Measurements from ENCODE around the gene PGA5.
"Not testable (repeated sequence)": the region's sequence is repeated elsewhere in the genome, so short reads cannot be mapped to it uniquely, and the experiment has no call there.

PGA5 gene

DNA sequence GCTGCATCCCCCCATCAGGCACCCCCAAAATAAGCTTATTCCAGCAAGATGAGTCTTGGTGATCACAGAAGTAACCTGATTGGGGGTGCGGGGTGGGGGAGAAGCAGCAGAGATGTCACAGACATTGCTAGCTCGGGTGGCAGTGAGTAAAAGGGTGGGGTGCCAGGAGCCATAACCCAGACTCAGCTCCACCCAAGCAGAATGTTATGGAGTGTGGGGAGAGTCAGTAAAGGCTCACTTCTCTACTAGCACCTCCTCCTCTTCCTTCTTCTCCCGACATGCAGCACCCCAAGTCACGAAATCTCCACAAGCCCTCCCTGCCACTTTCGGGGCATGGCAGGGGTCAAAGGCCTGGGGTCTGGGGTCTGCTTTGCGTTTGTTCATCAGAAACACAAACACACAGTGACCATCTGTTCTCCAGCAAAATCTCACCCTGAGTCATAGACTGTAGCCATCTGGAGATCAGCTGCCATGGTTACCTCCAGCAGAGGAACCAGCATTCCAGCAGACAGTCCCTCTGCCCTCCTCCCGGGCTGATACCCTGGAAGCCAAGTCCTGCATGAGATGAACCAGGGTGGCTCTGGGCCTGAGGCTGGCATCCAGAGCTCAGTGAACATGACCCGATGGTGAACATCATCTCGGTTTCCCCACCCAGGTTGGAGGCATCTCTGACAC, 33.2 kb upstream of the PGA5 start:
- not testable (repeated sequence) for H3K4me3 ChIP-seq (ENCODE audit: low read length); H3K9me3 ChIP-seq (ENCODE audit: control insufficient read depth, low read length); DNase-seq (ENCODE audit: low read depth); H3K36me3 ChIP-seq (ENCODE audit: control insufficient read depth, insufficient read depth, low read length, severe bottlenecking); H3K27me3 ChIP-seq (replicated peaks; ENCODE audit: control insufficient read depth, insufficient read depth, low read length); H3K4me1 ChIP-seq (ENCODE audit: control insufficient read depth, insufficient read depth, low read length); H3K9ac ChIP-seq (ENCODE audit: low read length)

DNA sequence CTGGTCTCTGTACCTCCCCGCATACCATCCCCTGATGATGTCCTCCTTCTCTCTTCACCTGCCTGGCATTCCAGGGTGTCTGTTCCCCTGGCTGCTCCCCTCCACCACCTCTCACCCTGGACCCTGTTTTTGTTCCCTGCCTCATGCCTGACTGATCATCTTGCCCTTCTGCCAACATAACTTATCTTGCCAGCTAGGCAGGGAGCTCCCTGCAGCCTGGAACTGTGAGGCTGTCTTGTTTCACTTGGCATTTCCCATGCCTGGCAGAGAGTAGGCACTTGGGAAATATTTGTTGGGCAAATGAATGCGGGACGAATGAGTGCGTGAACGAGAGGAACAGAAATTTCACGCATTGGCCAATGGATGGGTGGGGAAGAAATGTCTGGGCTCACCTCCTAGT, 30.3 kb upstream of the PGA5 start:
- not testable (repeated sequence) for H3K36me3 ChIP-seq (ENCODE audit: control insufficient read depth, insufficient read depth, low read length, severe bottlenecking); H3K9me3 ChIP-seq (ENCODE audit: control insufficient read depth, low read length); DNase-seq (ENCODE audit: low read depth); H3K4me1 ChIP-seq (ENCODE audit: control insufficient read depth, insufficient read depth, low read length); H3K4me3 ChIP-seq (ENCODE audit: low read length); H3K27me3 ChIP-seq (replicated peaks; ENCODE audit: control insufficient read depth, insufficient read depth, low read length); H3K9ac ChIP-seq (ENCODE audit: low read length)

DNA sequence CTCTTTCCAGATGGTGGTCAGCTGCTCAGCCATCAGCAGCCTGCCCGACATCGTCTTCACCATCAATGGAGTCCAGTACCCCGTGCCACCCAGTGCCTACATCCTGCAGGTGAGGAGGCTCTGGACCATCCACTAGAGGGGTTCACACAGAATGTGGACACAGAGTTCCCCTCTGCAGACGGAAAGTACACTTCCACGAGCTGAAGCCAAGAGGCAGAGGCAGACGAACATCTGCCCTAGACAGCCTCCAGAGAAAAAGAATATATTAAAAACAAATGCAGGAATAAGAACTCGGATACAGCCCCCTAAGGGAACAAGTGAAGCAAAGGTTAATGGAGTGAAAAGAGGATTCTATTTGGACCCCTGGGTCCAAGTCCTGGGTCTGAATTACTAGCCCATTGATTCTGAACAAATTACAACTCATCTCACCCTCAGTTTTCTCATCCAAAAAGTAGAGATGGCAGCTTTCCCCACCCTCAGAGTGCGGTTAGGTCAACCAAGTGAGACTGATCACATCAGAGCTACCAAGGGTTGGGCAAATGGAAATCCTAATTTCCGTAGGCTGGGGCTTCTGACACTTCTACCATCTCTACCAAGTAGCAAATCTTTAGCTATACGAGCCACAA, 29.5 kb upstream of the PGA5 start:
- H3K36me3 ChIP-seq (ENCODE audit: control insufficient read depth, insufficient read depth, low read length, severe bottlenecking); H3K9ac ChIP-seq (ENCODE audit: low read length); H3K27me3 ChIP-seq (replicated peaks; ENCODE audit: control insufficient read depth, insufficient read depth, low read length); H3K9me3 ChIP-seq (ENCODE audit: control insufficient read depth, low read length); DNase-seq (ENCODE audit: low read depth); H3K4me1 ChIP-seq (ENCODE audit: control insufficient read depth, insufficient read depth, low read length); H3K4me3 ChIP-seq (ENCODE audit: low read length): not testable (repeated sequence)

DNA sequence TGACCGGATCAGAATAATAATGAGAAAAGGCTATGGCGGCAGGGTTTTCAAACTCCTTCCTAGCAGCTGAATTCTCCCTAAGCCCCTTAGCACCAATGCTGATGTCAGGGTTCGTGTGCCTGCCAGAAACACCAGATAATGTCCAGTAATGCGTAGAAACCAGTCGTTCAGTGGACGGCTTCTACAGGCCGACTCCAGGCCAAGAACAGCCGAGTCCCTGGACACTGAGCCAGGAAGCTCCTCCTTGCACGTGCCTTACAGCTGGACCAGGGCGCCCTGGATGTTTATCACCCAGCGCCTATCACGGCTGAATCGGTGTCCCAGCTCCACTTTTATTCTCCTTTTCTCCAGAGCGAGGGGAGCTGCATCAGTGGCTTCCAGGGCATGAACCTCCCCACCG, 28.8 kb upstream of the PGA5 start:
- DNase-seq (ENCODE audit: low read depth); H3K4me3 ChIP-seq (ENCODE audit: low read length); H3K36me3 ChIP-seq (ENCODE audit: control insufficient read depth, insufficient read depth, low read length, severe bottlenecking); H3K9me3 ChIP-seq (ENCODE audit: control insufficient read depth, low read length); H3K9ac ChIP-seq (ENCODE audit: low read length); H3K27me3 ChIP-seq (replicated peaks; ENCODE audit: control insufficient read depth, insufficient read depth, low read length); H3K4me1 ChIP-seq (ENCODE audit: control insufficient read depth, insufficient read depth, low read length): not testable (repeated sequence)

DNA sequence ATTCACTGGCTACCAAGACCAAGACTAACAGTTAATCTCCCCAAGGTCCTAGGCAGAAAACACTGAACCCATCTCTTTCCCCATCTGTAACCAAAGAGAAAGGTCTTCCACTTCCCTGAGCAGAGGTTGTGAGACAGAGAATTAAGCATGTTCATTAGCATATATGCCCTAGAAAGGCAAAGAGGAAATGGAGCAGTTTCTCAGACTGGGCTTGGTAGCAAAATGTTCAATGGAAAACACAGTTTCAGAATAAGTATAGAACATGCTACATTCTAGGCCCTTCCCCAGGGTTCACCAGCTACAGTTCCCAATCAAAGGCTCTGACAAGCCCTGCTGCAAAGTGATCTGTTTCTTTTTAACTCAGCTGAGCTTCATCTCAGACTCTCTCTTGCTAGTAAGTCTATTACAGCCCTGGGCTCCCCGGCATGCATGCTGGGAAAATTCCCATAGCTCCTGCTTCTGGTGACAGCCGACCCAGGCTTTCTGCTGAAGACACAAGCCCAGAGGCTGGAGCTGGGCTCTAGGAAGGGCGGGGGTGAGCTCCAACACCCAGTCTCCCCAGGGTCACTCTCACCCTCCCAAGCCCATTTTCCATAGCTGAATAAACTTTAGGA, 27.2 kb upstream of the PGA5 start:
- not testable (repeated sequence) for H3K27me3 ChIP-seq (replicated peaks; ENCODE audit: control insufficient read depth, insufficient read depth, low read length); DNase-seq (ENCODE audit: low read depth); H3K4me3 ChIP-seq (ENCODE audit: low read length); H3K9me3 ChIP-seq (ENCODE audit: control insufficient read depth, low read length); H3K9ac ChIP-seq (ENCODE audit: low read length); H3K36me3 ChIP-seq (ENCODE audit: control insufficient read depth, insufficient read depth, low read length, severe bottlenecking); H3K4me1 ChIP-seq (ENCODE audit: control insufficient read depth, insufficient read depth, low read length)

DNA sequence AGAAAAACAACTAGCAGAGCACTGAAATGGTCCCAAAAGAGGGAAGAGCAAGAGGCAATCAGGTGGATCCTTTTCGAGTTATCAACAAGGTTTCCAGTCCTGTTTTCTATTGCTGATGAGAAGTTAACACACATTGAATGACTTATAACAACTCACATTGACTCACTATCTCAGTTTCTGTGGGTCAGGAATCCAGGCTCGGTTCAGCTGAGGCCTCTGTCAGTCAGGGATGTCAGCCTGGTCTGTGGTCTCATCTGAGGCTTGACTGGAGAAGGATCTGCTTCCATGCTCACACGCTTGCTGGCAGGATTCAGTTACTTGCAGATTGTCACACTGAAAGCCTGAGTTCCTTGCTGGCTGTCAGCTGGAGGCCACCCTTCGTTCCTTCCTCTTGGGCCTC, 22.7 kb upstream of the PGA5 start:
- not testable (repeated sequence) for H3K9ac ChIP-seq (ENCODE audit: low read length); H3K27me3 ChIP-seq (replicated peaks; ENCODE audit: control insufficient read depth, insufficient read depth, low read length); H3K4me3 ChIP-seq (ENCODE audit: low read length); H3K9me3 ChIP-seq (ENCODE audit: control insufficient read depth, low read length); DNase-seq (ENCODE audit: low read depth); H3K36me3 ChIP-seq (ENCODE audit: control insufficient read depth, insufficient read depth, low read length, severe bottlenecking); H3K4me1 ChIP-seq (ENCODE audit: control insufficient read depth, insufficient read depth, low read length)

DNA sequence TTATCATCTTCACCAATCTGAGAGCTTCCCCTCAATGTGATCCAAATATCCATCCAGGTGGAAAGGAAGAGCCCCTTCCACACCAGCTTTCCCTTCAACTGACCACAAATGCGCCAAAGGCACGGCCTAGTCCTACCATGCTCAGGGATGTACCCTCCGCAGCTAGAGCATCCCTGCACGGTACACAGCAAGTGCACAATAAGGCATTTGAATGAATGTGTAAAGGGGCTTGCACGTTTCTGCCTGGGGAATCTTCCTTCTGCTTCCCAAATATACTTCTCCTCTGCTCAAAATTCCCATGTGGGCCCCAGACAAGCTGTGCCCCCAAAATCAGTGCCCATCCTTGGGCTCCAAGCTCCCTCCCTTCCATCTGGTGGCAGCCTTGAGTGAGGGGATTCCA, 22.0 kb upstream of the PGA5 start:
- H3K27me3 ChIP-seq (replicated peaks; ENCODE audit: control insufficient read depth, insufficient read depth, low read length); H3K9ac ChIP-seq (ENCODE audit: low read length); H3K4me3 ChIP-seq (ENCODE audit: low read length); H3K36me3 ChIP-seq (ENCODE audit: control insufficient read depth, insufficient read depth, low read length, severe bottlenecking); H3K4me1 ChIP-seq (ENCODE audit: control insufficient read depth, insufficient read depth, low read length); H3K9me3 ChIP-seq (ENCODE audit: control insufficient read depth, low read length); DNase-seq (ENCODE audit: low read depth): not testable (repeated sequence)

DNA sequence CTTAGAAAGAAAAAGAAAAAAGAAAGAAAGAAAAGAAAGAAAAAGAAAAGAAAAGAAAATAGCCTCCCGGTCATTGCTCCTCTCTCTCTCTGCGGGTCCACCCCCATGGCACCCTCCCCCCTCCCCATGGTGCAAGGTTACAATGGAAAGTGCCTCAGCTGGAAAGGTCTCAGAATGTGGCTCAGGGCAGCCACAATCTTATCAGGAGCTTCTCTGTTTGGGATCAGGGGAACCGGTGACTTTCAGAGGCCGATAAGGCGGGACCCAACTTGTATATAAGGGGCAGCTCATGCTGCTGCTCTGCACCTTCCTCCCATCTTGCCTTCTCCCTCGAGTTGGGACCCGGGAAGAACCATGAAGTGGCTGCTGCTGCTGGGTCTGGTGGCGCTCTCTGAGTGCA, 18.9 kb upstream of the PGA5 start, which contains the start of gene PGA4:
TSS of gene PGA4 (plus strand) at position 301 of the 400 bp plus-strand sequence. CDS start at position 355, 54 bp downstream.
- not testable (repeated sequence) for H3K4me3 ChIP-seq (ENCODE audit: low read length); H3K36me3 ChIP-seq (ENCODE audit: control insufficient read depth, insufficient read depth, low read length, severe bottlenecking); H3K27me3 ChIP-seq (replicated peaks; ENCODE audit: control insufficient read depth, insufficient read depth, low read length); H3K9ac ChIP-seq (ENCODE audit: low read length); H3K9me3 ChIP-seq (ENCODE audit: control insufficient read depth, low read length); DNase-seq (ENCODE audit: low read depth); H3K4me1 ChIP-seq (ENCODE audit: control insufficient read depth, insufficient read depth, low read length)

DNA sequence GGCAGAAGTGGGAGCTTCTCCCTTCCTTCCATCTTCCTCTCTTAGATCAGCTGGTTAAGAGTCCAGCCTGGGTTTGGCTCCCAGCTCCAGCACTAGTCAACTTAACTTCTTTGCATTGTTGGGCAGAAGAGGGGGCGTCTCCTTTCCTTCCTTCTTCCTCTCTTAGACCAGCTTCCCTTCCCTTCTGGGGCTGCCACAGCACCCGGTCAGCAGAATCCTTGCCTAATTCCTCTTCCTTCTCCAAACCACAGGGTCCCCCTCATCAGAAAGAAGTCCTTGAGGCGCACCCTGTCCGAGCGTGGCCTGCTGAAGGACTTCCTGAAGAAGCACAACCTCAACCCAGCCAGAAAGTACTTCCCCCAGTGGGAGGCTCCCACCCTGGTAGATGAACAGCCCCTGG, 18.3 kb upstream of the PGA5 start:
- not testable (repeated sequence) for H3K4me1 ChIP-seq (ENCODE audit: control insufficient read depth, insufficient read depth, low read length); H3K36me3 ChIP-seq (ENCODE audit: control insufficient read depth, insufficient read depth, low read length, severe bottlenecking); H3K9ac ChIP-seq (ENCODE audit: low read length); H3K9me3 ChIP-seq (ENCODE audit: control insufficient read depth, low read length); H3K4me3 ChIP-seq (ENCODE audit: low read length); H3K27me3 ChIP-seq (replicated peaks; ENCODE audit: control insufficient read depth, insufficient read depth, low read length); DNase-seq (ENCODE audit: low read depth)

DNA sequence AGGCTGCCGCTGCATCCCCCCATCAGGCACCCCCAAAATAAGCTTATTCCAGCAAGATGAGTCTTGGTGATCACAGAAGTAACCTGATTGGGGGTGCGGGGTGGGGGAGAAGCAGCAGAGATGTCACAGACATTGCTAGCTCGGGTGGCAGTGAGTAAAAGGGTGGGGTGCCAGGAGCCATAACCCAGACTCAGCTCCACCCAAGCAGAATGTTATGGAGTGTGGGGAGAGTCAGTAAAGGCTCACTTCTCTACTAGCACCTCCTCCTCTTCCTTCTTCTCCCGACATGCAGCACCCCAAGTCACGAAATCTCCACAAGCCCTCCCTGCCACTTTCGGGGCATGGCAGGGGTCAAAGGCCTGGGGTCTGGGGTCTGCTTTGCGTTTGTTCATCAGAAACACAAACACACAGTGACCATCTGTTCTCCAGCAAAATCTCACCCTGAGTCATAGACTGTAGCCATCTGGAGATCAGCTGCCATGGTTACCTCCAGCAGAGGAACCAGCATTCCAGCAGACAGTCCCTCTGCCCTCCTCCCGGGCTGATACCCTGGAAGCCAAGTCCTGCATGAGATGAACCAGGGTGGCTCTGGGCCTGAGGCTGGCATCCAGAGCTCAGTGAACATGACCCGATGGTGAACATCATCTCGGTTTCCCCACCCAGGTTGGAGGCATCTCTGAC, 14.4 kb upstream of the PGA5 start:
- not testable (repeated sequence) for DNase-seq (ENCODE audit: low read depth); H3K36me3 ChIP-seq (ENCODE audit: control insufficient read depth, insufficient read depth, low read length, severe bottlenecking); H3K4me3 ChIP-seq (ENCODE audit: low read length); H3K9ac ChIP-seq (ENCODE audit: low read length); H3K4me1 ChIP-seq (ENCODE audit: control insufficient read depth, insufficient read depth, low read length); H3K9me3 ChIP-seq (ENCODE audit: control insufficient read depth, low read length); H3K27me3 ChIP-seq (replicated peaks; ENCODE audit: control insufficient read depth, insufficient read depth, low read length)

DNA sequence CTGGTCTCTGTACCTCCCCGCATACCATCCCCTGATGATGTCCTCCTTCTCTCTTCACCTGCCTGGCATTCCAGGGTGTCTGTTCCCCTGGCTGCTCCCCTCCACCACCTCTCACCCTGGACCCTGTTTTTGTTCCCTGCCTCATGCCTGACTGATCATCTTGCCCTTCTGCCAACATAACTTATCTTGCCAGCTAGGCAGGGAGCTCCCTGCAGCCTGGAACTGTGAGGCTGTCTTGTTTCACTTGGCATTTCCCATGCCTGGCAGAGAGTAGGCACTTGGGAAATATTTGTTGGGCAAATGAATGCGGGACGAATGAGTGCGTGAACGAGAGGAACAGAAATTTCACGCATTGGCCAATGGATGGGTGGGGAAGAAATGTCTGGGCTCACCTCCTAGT, 11.5 kb upstream of the PGA5 start:
- DNase-seq (ENCODE audit: low read depth); H3K27me3 ChIP-seq (replicated peaks; ENCODE audit: control insufficient read depth, insufficient read depth, low read length); H3K4me1 ChIP-seq (ENCODE audit: control insufficient read depth, insufficient read depth, low read length); H3K9me3 ChIP-seq (ENCODE audit: control insufficient read depth, low read length); H3K9ac ChIP-seq (ENCODE audit: low read length); H3K36me3 ChIP-seq (ENCODE audit: control insufficient read depth, insufficient read depth, low read length, severe bottlenecking); H3K4me3 ChIP-seq (ENCODE audit: low read length): not testable (repeated sequence)

Data from adipocyte (in vitro differentiated cells).